Measurements from ENCODE around the gene TTC31.

TTC31 gene

GRCh38 chr2:74438248-74438647 is 44.6 kb upstream of the TTC31 start:
- H3K27me3 ChIP-seq (ENCODE audit: control insufficient read depth, low read length) = peaks cover 18% of the 10 kb centered on the region
- no peak for TF ChIP-seq EZH2phosphoT487 (IDR thresholded peaks at IDR 0.05; ENCODE audit: borderline replicate concordance, low read length)
- TF ChIP-seq, protein P1, sequence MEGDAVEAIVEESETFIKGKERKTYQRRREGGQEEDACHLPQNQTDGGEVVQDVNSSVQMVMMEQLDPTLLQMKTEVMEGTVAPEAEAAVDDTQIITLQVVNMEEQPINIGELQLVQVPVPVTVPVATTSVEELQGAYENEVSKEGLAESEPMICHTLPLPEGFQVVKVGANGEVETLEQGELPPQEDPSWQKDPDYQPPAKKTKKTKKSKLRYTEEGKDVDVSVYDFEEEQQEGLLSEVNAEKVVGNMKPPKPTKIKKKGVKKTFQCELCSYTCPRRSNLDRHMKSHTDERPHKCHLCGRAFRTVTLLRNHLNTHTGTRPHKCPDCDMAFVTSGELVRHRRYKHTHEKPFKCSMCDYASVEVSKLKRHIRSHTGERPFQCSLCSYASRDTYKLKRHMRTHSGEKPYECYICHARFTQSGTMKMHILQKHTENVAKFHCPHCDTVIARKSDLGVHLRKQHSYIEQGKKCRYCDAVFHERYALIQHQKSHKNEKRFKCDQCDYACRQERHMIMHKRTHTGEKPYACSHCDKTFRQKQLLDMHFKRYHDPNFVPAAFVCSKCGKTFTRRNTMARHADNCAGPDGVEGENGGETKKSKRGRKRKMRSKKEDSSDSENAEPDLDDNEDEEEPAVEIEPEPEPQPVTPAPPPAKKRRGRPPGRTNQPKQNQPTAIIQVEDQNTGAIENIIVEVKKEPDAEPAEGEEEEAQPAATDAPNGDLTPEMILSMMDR (IDR thresholded peaks at IDR 0.05; ENCODE audit: low read depth, low read length, poor library complexity, severe bottlenecking) = no peak
- no peaks in the 10 kb centered on the region for H3F3A ChIP-seq (ENCODE audit: control insufficient read depth, insufficient read depth)
- H3K4me1 ChIP-seq (ENCODE audit: control insufficient read depth, low read length) = peaks cover 35% of the 10 kb centered on the region
- H3K9me3 ChIP-seq (ENCODE audit: control insufficient read depth, insufficient read depth, low read length) = no peaks in the 10 kb centered on the region
- H3K27ac ChIP-seq (ENCODE audit: low read depth, low read length) = no peak overlapping the region
- H3K4me3 ChIP-seq (ENCODE audit: low read length) = no peak overlapping the region
- no peaks in the 10 kb centered on the region for H3K79me2 ChIP-seq (ENCODE audit: control insufficient read depth, low read length)
- no peaks in the 10 kb centered on the region for H3K36me3 ChIP-seq (ENCODE audit: control insufficient read depth, low read length)
- H4K20me1 ChIP-seq (ENCODE audit: control insufficient read depth, insufficient read depth, low read depth, low read length) = no peaks in the 10 kb centered on the region
- H3K9me2 ChIP-seq (replicated peaks; ENCODE audit: control insufficient read depth, low read length) = no peaks in the 10 kb centered on the region
- no peak overlapping the region for H3K4me2 ChIP-seq (ENCODE audit: low read length)

GRCh38 chr2:74439373-74439772 is 43.5 kb upstream of the TTC31 start:
- H3K27ac ChIP-seq (ENCODE audit: low read depth, low read length) = no peak overlapping the region
- no peaks in the 10 kb centered on the region for H3K79me2 ChIP-seq (ENCODE audit: control insufficient read depth, low read length)

DNA sequence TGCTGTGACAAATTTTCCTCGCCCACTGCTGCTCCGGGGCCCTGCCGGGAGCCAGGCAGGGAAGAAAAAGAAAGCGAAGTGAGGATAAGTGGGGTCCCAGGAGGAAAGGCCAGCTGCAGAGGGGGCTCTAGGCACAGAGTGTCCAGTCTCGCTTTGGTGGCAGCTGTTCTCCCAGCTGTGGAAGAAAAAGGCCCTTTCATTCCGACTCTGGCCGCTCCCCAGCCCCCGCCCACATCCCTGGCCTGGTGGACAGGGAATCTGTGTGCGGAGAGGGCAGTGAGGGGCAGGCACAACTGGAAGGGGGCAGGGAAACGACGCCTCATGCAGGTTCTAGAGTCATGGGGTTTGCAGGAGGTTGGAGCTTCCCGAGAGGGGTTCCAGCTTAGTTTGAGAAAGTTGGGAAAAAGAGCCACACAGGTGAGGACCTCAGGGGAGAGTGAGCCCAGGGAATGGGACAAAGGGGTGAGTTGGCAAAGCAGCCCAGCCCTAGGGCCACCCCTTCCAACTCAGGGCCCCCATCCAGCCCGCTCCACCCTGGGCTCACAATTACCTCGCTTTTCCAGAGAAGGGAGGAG is 43.0 kb upstream of the TTC31 start:
- TF ChIP-seq, protein P1 (IDR thresholded peaks at IDR 0.05; ENCODE audit: low read depth, low read length, poor library complexity, severe bottlenecking) = no peak
- no peak for TF ChIP-seq EZH2phosphoT487 (IDR thresholded peaks at IDR 0.05; ENCODE audit: borderline replicate concordance, low read length)

More at GRCh38 chr2:74439373-74439772, 43.5 kb upstream of the TTC31 start:
- no peak for TF ChIP-seq EZH2phosphoT487 (IDR thresholded peaks at IDR 0.05; ENCODE audit: borderline replicate concordance, low read length)
- TF ChIP-seq, protein P1 (IDR thresholded peaks at IDR 0.05; ENCODE audit: low read depth, low read length, poor library complexity, severe bottlenecking) = no peak
- H3F3A ChIP-seq (ENCODE audit: control insufficient read depth, insufficient read depth) = no peaks in the 10 kb centered on the region
- H3K4me2 ChIP-seq (ENCODE audit: low read length) = peak overlapping the region; percentile 69
- no peaks in the 10 kb centered on the region for H3K36me3 ChIP-seq (ENCODE audit: control insufficient read depth, low read length)
- H4K20me1 ChIP-seq (ENCODE audit: control insufficient read depth, insufficient read depth, low read depth, low read length) = no peaks in the 10 kb centered on the region
- H3K27me3 ChIP-seq (ENCODE audit: control insufficient read depth, low read length) = peaks cover 20% of the 10 kb centered on the region
- peak overlapping the region; percentile 66 for H3K4me3 ChIP-seq (ENCODE audit: low read length)
- peaks cover 43% of the 10 kb centered on the region for H3K4me1 ChIP-seq (ENCODE audit: control insufficient read depth, low read length)
- H3K9me3 ChIP-seq (ENCODE audit: control insufficient read depth, insufficient read depth, low read length) = no peaks in the 10 kb centered on the region
- H3K9me2 ChIP-seq (replicated peaks; ENCODE audit: control insufficient read depth, low read length) = no peaks in the 10 kb centered on the region

More for the DNA sequence above, 43.0 kb upstream of the TTC31 start:
- H3K9me3 ChIP-seq (ENCODE audit: control insufficient read depth, insufficient read depth, low read length) = no peaks in the 10 kb centered on the region
- H3K27ac ChIP-seq (ENCODE audit: low read depth, low read length) = no peak overlapping the region
- H3K4me1 ChIP-seq (ENCODE audit: control insufficient read depth, low read length) = peaks cover 47% of the 10 kb centered on the region
- H4K20me1 ChIP-seq (ENCODE audit: control insufficient read depth, insufficient read depth, low read depth, low read length) = no peaks in the 10 kb centered on the region
- H3K4me2 ChIP-seq (ENCODE audit: low read length) = peak overlapping the region; percentile 69
- no peaks in the 10 kb centered on the region for H3F3A ChIP-seq (ENCODE audit: control insufficient read depth, insufficient read depth)
- no peaks in the 10 kb centered on the region for H3K36me3 ChIP-seq (ENCODE audit: control insufficient read depth, low read length)
- no peaks in the 10 kb centered on the region for H3K79me2 ChIP-seq (ENCODE audit: control insufficient read depth, low read length)
- H3K4me3 ChIP-seq (ENCODE audit: low read length) = peak overlapping the region; percentile 66
- H3K27me3 ChIP-seq (ENCODE audit: control insufficient read depth, low read length) = peaks cover 25% of the 10 kb centered on the region
- H3K9me2 ChIP-seq (replicated peaks; ENCODE audit: control insufficient read depth, low read length) = no peaks in the 10 kb centered on the region
